ENCODE data around the gene HNRNPUL1. TPM values are rescaled to one million over a fixed set of nuclear protein-coding genes. Genes with fewer than 3 reads are reported as not detected.

Gene HNRNPUL1
- total RNA-seq, 1 experiment from 2014 or later = 201 TPM

DNA sequence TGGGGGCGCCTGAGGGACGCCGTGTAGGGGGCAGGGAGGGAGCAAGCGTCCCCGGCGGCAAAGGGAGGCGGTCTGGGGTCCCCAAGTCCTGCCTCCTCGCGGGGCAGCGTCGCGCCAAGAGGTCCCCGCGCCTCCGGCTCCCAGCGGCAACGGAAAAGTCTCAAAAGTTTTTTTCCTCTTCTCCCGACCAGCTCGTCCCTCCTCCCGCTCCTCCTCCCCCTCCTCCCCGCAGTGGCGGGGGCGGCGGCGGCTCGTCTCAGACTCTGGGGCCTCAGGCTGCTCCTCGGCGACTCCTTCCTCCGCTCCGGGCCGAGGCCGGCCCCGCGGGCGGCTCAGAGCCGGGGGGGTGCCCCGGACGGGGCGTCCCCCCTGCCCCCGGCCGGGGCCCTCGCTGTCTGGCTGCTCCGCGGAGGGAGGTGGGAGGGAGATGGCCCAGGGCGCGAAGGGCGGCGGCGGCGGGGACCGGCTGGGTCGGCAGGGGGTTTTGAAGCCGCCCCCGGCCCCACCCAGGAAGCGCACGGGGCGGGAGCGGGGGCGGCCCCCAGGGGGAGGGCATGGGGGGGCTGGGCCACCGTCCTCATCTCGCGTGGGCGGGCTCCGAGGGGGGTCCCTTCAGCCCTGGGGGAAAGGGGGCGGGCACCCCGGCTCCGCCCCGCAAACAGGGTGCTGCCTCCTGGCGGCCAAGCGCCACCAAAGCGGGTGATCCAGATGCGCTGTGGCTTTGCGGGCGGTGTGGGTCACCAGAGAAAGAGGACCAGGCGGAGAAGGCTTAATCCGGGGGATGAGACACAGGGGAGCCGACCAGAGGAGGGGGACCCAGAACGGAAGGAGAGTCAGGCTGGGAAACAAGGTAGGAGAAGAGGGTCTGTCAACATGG is 89.5 kb downstream of the HNRNPUL1 start, which contains the start of gene TGFB1 (continued):
- TF ChIP-seq EZH2phosphoT487 (IDR thresholded peaks at IDR 0.05; ENCODE audit: borderline replicate concordance) = no peak
- TF ChIP-seq CEBPB (IDR thresholded peaks at IDR 0.05; ENCODE audit: low read depth) = no peak
- 0 out of 2 replicates have a peak, but pooled peaks have one; percentile 20 for TF ChIP-seq CBX3 (IDR thresholded peaks at IDR 0.05; ENCODE audit: low read depth)
- TF ChIP-seq POLR2AphosphoS5 (IDR thresholded peaks at IDR 0.05; ENCODE audit: low read depth, low read length) = peak; percentile 34; the same call in 1 of the 2 replicates
- TF ChIP-seq SIN3A (IDR thresholded peaks at IDR 0.05; ENCODE audit: low read depth) = 0 out of 2 replicates have a peak, but pooled peaks have one; percentile 17
- peak; percentile 62 for TF ChIP-seq SP1 (IDR thresholded peaks at IDR 0.05; ENCODE audit: low read depth)

DNA sequence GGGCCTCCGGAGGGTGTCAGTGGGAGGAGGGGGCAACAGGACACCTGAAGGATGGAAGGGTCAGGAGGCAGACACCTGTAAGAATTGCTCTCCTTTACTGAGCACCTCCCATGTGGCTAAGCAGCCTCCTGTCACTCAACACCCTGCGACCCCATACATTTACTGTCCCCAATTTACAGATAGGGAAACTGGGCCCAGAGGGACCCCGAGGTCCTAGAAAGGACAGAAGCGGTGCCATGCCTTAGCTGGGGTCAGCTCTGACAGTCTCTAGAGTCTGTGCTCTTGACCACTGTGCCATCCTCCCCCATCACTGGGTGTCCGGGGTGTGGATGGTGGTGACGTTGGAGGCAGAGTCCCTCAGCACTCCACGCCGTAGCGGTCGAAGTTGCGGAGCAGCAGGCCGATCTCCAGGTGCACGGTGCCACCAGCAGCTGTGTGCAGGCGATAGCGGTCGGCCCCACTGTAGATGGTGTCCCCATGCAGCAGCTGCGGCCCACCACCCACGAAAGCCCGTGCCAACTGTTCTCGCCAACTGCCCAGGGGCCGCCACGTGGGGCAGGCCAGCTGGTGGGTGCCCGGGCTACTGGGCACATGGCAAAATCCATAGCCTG is 90.3 kb downstream of the HNRNPUL1 start:
- peak overlapping the region; percentile 83; the same call in 1 of the 2 replicates for H3K9ac ChIP-seq (ENCODE audit: low read length)
- peaks cover 34% of the 10 kb centered on the region; the same call in 1 of the 2 replicates for H3K79me2 ChIP-seq (ENCODE audit: insufficient read depth, low read length)
- no peaks in the 10 kb centered on the region for H3K9me3 ChIP-seq (ENCODE audit: control insufficient read depth in 1 of 2, insufficient read depth in 1 of 2, low read depth in 1 of 2, low read length in 2 of 2)
- H3K27me3 ChIP-seq (ENCODE audit: insufficient read depth, low read length) = no peaks in the 10 kb centered on the region
- no peak overlapping the region for H2AFZ ChIP-seq (ENCODE audit: low read depth, low read length, poor library complexity, severe bottlenecking)
- no peaks in the 10 kb centered on the region for H3K9me2 ChIP-seq (ENCODE audit: insufficient read depth)
- peak overlapping the region; percentile 79 to 87 for H3K4me3 ChIP-seq (replicated peaks in 1 of 2; ENCODE audit: low read depth in 1 of 2, low read length in 2 of 2)
- DNase-seq (ENCODE audit: low read depth, low spot score) (no peak), ATAC-seq (no peak)
- CTCF ChIA-PET = interaction anchor here (1.3 to 5.6 kb wide), 2 partner anchors 10 to 46 kb away, joined by 4 to 54 read pairs; partner anchors contain the start of gene B9D2
- RAD21 ChIA-PET (ENCODE audit: low non-redundant PET in 1 of 2, low total read pairs in 2 of 2, uncharacterized antibody in 2 of 2, unreplicated experiment in 2 of 2) = interaction anchor here in 1 of 2 experiments (0.7 kb wide), 1 partner anchor 25 kb away, joined by 3 read pairs; no protein-coding TSS in a partner anchor
- POLR2A ChIA-PET = interaction anchor here (1.5 kb wide), 1 partner anchor 9 kb away, joined by 5 read pairs; the partner anchor contains the start of gene B9D2
- peak overlapping the region; percentile 8; the same call in 1 of the 2 replicates for H3K27ac ChIP-seq (ENCODE audit: low read depth, low read length)
- no TSS peak for BruUV-seq (replicated peaks)
- peaks cover 11 to 29% of the 10 kb centered on the region in 2 experiments; a peak in 3 of 4 replicates for H3K4me1 ChIP-seq (ENCODE audit: control insufficient read depth in 1 of 2, insufficient read depth in 2 of 2, low read length in 2 of 2)
- no peaks in the 10 kb centered on the region for H4K20me1 ChIP-seq (ENCODE audit: insufficient read depth)
- H3K36me3 ChIP-seq (ENCODE audit: control insufficient read depth in 1 of 2, insufficient read depth in 2 of 2, low read length in 2 of 2) = no peaks in the 10 kb centered on the region
- peak overlapping the region; percentile 95 for H3K4me2 ChIP-seq (ENCODE audit: low read length)
- intact Hi-C loops (cut with micrococcal nuclease) = no loop called here
- no peak for TF ChIP-seq CEBPB (IDR thresholded peaks at IDR 0.05; ENCODE audit: low read depth)
- no peak for TF ChIP-seq EZH2 (IDR thresholded peaks at IDR 0.05)
- TF ChIP-seq, protein P1, sequence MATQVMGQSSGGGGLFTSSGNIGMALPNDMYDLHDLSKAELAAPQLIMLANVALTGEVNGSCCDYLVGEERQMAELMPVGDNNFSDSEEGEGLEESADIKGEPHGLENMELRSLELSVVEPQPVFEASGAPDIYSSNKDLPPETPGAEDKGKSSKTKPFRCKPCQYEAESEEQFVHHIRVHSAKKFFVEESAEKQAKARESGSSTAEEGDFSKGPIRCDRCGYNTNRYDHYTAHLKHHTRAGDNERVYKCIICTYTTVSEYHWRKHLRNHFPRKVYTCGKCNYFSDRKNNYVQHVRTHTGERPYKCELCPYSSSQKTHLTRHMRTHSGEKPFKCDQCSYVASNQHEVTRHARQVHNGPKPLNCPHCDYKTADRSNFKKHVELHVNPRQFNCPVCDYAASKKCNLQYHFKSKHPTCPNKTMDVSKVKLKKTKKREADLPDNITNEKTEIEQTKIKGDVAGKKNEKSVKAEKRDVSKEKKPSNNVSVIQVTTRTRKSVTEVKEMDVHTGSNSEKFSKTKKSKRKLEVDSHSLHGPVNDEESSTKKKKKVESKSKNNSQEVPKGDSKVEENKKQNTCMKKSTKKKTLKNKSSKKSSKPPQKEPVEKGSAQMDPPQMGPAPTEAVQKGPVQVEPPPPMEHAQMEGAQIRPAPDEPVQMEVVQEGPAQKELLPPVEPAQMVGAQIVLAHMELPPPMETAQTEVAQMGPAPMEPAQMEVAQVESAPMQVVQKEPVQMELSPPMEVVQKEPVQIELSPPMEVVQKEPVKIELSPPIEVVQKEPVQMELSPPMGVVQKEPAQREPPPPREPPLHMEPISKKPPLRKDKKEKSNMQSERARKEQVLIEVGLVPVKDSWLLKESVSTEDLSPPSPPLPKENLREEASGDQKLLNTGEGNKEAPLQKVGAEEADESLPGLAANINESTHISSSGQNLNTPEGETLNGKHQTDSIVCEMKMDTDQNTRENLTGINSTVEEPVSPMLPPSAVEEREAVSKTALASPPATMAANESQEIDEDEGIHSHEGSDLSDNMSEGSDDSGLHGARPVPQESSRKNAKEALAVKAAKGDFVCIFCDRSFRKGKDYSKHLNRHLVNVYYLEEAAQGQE (IDR thresholded peaks at IDR 0.05; ENCODE audit: low read depth) = no peak
- TF ChIP-seq ZFX (IDR thresholded peaks at IDR 0.05) = no peak
- TF ChIP-seq EGR1 (IDR thresholded peaks at IDR 0.05; ENCODE audit: low read depth) = no peak
- no peak for TF ChIP-seq SIN3A (IDR thresholded peaks at IDR 0.05; ENCODE audit: low read depth)
- TF ChIP-seq, protein P2, sequence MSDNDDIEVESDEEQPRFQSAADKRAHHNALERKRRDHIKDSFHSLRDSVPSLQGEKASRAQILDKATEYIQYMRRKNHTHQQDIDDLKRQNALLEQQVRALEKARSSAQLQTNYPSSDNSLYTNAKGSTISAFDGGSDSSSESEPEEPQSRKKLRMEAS (IDR thresholded peaks at IDR 0.05) = no peak
- no peak for TF ChIP-seq SRF (IDR thresholded peaks at IDR 0.05; ENCODE audit: low read depth)
- no peak for TF ChIP-seq SP1 (IDR thresholded peaks at IDR 0.05; ENCODE audit: low read depth)
- TF ChIP-seq, protein P3, sequence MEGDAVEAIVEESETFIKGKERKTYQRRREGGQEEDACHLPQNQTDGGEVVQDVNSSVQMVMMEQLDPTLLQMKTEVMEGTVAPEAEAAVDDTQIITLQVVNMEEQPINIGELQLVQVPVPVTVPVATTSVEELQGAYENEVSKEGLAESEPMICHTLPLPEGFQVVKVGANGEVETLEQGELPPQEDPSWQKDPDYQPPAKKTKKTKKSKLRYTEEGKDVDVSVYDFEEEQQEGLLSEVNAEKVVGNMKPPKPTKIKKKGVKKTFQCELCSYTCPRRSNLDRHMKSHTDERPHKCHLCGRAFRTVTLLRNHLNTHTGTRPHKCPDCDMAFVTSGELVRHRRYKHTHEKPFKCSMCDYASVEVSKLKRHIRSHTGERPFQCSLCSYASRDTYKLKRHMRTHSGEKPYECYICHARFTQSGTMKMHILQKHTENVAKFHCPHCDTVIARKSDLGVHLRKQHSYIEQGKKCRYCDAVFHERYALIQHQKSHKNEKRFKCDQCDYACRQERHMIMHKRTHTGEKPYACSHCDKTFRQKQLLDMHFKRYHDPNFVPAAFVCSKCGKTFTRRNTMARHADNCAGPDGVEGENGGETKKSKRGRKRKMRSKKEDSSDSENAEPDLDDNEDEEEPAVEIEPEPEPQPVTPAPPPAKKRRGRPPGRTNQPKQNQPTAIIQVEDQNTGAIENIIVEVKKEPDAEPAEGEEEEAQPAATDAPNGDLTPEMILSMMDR (IDR thresholded peaks at IDR 0.05 in 2 of 3, conservative IDR thresholded peaks at IDR 0.05 in 1 of 3; ENCODE audit: borderline replicate concordance in 1 of 3, insufficient read depth in 1 of 3, low read depth in 2 of 3, low read length in 2 of 3) = no peak
- no peak for TF ChIP-seq ZNF274 (IDR thresholded peaks at IDR 0.05; ENCODE audit: low read depth, low read length)
- TF ChIP-seq ELF1 (IDR thresholded peaks at IDR 0.05; ENCODE audit: borderline replicate concordance, low read depth) = no peak
- no peak for TF ChIP-seq POLR2A (IDR thresholded peaks at IDR 0.05; ENCODE audit: borderline replicate concordance, extremely low read depth, insufficient read depth, insufficient read length)
- no peak for TF ChIP-seq YY1 (IDR thresholded peaks at IDR 0.05; ENCODE audit: extremely low read depth, insufficient replicate concordance, low read depth, low read length)

Measured in HCT116 (cell line).